Neutrophil (primary cell): ENCODE data around the gene ACOXL.
"Not testable (repeated sequence)": the region's sequence is repeated elsewhere in the genome, so short reads cannot be mapped to it uniquely, and the experiment has no call there.

Experiments
- H3K27ac ChIP-seq: fragments of 200-600 bp; sonication (generic); 2 replicates; pipeline ENCODE4 v1.5.1; 2016; ENCODE audit warnings: mild to moderate bottlenecking, moderate library complexity
- H3K27me3 ChIP-seq: fragments of 200-600 bp; sonication (generic); 2 replicates; pipeline ENCODE4 v1.6.0; 2016; ENCODE audit warnings: mild to moderate bottlenecking
- H3K36me3 ChIP-seq: fragments of 200-600 bp; sonication (generic); 2 replicates; pipeline ENCODE4 v1.5.1; 2017
- H3K4me1 ChIP-seq, 2 experiments: fragments of 200-600 bp in 1 of 2; sonication (generic) in 1 of 2; 1 replicate in 1 of 2; 2 replicates in 1 of 2; pipeline versions ENCODE4 v1.5.1 to v1.6.1; 2013 to 2016; ENCODE audit warnings: low read depth in 1 of 2, low read length in 1 of 2, mild to moderate bottlenecking in 1 of 2, moderate library complexity in 1 of 2; ENCODE audit not compliant: control insufficient read depth in 1 of 2, insufficient read depth in 1 of 2
- H3K4me3 ChIP-seq, 2 experiments: fragments of 200-600 bp in 1 of 2; sonication (generic) in 1 of 2; 1 replicate in 1 of 2; 2 replicates in 1 of 2; pipeline ENCODE4 v1.5.1; 2013 to 2016; ENCODE audit warnings: low read depth in 1 of 2, low read length in 1 of 2, mild to moderate bottlenecking in 1 of 2, moderate library complexity in 1 of 2
- H3K9me3 ChIP-seq: fragments of 200-600 bp; sonication (generic); 2 replicates; pipeline ENCODE4 v1.5.1; 2016
- CTCF ChIP-seq: fragments of 200-600 bp; sonication (generic); IDR thresholded peaks from 2 replicates; pipeline ENCODE4 v1.5.1; 2016; ENCODE audit warnings: antibody characterized with exemption

ACOXL gene

GRCh38 chr2:111041398-111042202 is 309.2 kb downstream of the ACOXL start:
- Histone ChIP-seq H3K4me3 (no peak overlapping the region), H3K27ac (no peak overlapping the region), H3K36me3 (no peaks in the 10 kb centered on the region), H3K27me3 (no peaks in the 10 kb centered on the region), H3K9me3 (no peaks in the 10 kb centered on the region), H3K4me1 (peaks cover 27 to 28% of the 10 kb centered on the region in 2 experiments)
- TF ChIP-seq CTCF: no peak

GRCh38 chr2:111042261-111042660 is 309.9 kb downstream of the ACOXL start:
- Histone ChIP-seq H3K4me3 (no peak overlapping the region), H3K4me1 (peaks cover 27 to 28% of the 10 kb centered on the region in 2 experiments), H3K9me3 (no peaks in the 10 kb centered on the region), H3K27ac (no peak overlapping the region), H3K27me3 (no peaks in the 10 kb centered on the region), H3K36me3 (no peaks in the 10 kb centered on the region)
- TF ChIP-seq CTCF: no peak

GRCh38 chr2:111042772-111043771 is 310.7 kb downstream of the ACOXL start:
- Histone ChIP-seq H3K4me3 (no peak overlapping the region), H3K27me3 (no peaks in the 10 kb centered on the region), H3K27ac (peak overlapping the region; percentile 76), H3K4me1 (peaks cover 27 to 28% of the 10 kb centered on the region in 2 experiments), H3K9me3 (no peaks in the 10 kb centered on the region), H3K36me3 (no peaks in the 10 kb centered on the region)
- no peak for TF ChIP-seq CTCF

GRCh38 chr2:111044066-111044465 is 311.7 kb downstream of the ACOXL start:
- H3K27ac ChIP-seq: peak overlapping the region; percentile 76
- H3K4me1 ChIP-seq: peaks cover 27 to 28% of the 10 kb centered on the region in 2 experiments
- no peaks in the 10 kb centered on the region for H3K9me3 ChIP-seq
- TF ChIP-seq CTCF: no peak
- no peaks in the 10 kb centered on the region for H3K36me3 ChIP-seq
- H3K4me3 ChIP-seq: no peak overlapping the region
- no peaks in the 10 kb centered on the region for H3K27me3 ChIP-seq

GRCh38 chr2:111045236-111045635 is 312.9 kb downstream of the ACOXL start:
- H3K36me3 ChIP-seq, H3K4me3 ChIP-seq, H3K27me3 ChIP-seq, H3K27ac ChIP-seq, H3K9me3 ChIP-seq: not testable (repeated sequence)
- peaks cover 27 to 28% of the 10 kb centered on the region in 2 experiments for H3K4me1 ChIP-seq
